WTC11 (cell line): Measurements from ENCODE around the gene FAM47E. TPM values are rescaled to one million over a fixed set of nuclear protein-coding genes. Genes with fewer than 3 reads are reported as not detected.
A peak's percentile ranks its signal among the peaks of the same experiment; 100 is the strongest.

ENCODE experiments used
- ATAC-seq: fragments of 200-7000 bp; cut with Tn5 transposase; 2 replicates; pipeline ENCODE4 v1.10.0; 2021; ENCODE audit warnings: mild to moderate bottlenecking, moderate library complexity
- CTCF ChIA-PET: fragments of 300-600 bp; sonication (Branson Sonifier 250); formaldehyde crosslinking; loops from one replicate; lab custom pipeline; 2021; ENCODE audit warnings: antibody characterized with exemption; lab: Charles Lee
- POLR2A ChIA-PET: fragments of 350-600 bp; sonication (Branson Sonifier 250); formaldehyde crosslinking; loops from one replicate; lab custom pipeline; 2021; ENCODE audit warnings: antibody characterized with exemption; lab: Charles Lee
- DNase-seq: peaks from one replicate; pipeline ENCODE4 v3.0.0; 2021; ENCODE audit warnings: low spot score
- H3K27ac Mint-ChIP-seq: 2 replicates; pipeline ENCODE4 v1.8.0; 2021; ENCODE audit warnings: mixed read lengths
- H3K27me3 Mint-ChIP-seq: 2 replicates; pipeline ENCODE4 v1.8.0; 2021; ENCODE audit warnings: low read depth, mild to moderate bottlenecking, moderate library complexity, mixed read lengths
- H3K36me3 Mint-ChIP-seq: 2 replicates; pipeline ENCODE4 v1.8.0; 2021; ENCODE audit warnings: mixed read lengths
- H3K4me1 Mint-ChIP-seq: 2 replicates; pipeline ENCODE4 v1.8.0; 2022; ENCODE audit warnings: mixed read lengths
- H3K4me3 Mint-ChIP-seq: 2 replicates; pipeline ENCODE4 v1.8.0; 2021; ENCODE audit warnings: mild to moderate bottlenecking, moderate library complexity, mixed read lengths
- H3K9me3 Mint-ChIP-seq: 2 replicates; pipeline ENCODE4 v1.8.0; 2021; ENCODE audit warnings: mixed read lengths
- ATF6 ChIP-seq: sonication (generic); formaldehyde crosslinking; IDR thresholded peaks from 2 replicates; pipeline ENCODE4 v1.8.1; 2023; ENCODE audit warnings: mild to moderate bottlenecking, missing genetic modification reagents
- CBFB ChIP-seq: sonication (generic); formaldehyde crosslinking; IDR thresholded peaks from 2 replicates; pipeline ENCODE4 v1.8.1; 2022; ENCODE audit warnings: mild to moderate bottlenecking, low read depth, missing genetic modification reagents
- GABPB1 ChIP-seq: sonication (generic); formaldehyde crosslinking; IDR thresholded peaks from 2 replicates; pipeline ENCODE4 v1.8.1; 2023; ENCODE audit warnings: mild to moderate bottlenecking, missing genetic modification reagents
- KAT7 ChIP-seq: sonication (generic); formaldehyde crosslinking; IDR thresholded peaks from 2 replicates; pipeline ENCODE4 v1.8.1; 2023; ENCODE audit warnings: missing genetic modification reagents, mild to moderate bottlenecking, borderline replicate concordance
- NFATC4 ChIP-seq: fragments of 250-450 bp; sonication (Bioruptor Pico); IDR thresholded peaks from 2 replicates; pipeline ENCODE4 v1.9.0; 2021; ENCODE audit warnings: mild to moderate bottlenecking
- NR1H2 ChIP-seq: sonication (generic); formaldehyde crosslinking; IDR thresholded peaks from 2 replicates; pipeline ENCODE4 v1.9.0; 2021; ENCODE audit warnings: mild to moderate bottlenecking, moderate library complexity, missing genetic modification reagents
- NR3C1 ChIP-seq: sonication (generic); formaldehyde crosslinking; conservative IDR thresholded peaks from 2 replicates; pipeline ENCODE4 v1.8.1; 2023; ENCODE audit warnings: low read depth, mild to moderate bottlenecking, missing genetic modification reagents
- RELA ChIP-seq: sonication (generic); formaldehyde crosslinking; IDR thresholded peaks from 2 replicates; pipeline ENCODE4 v1.8.1; 2022; ENCODE audit warnings: missing genetic modification reagents, mild to moderate bottlenecking, borderline replicate concordance
- SMAD3 ChIP-seq: sonication (generic); formaldehyde crosslinking; IDR thresholded peaks from 2 replicates; pipeline ENCODE4 v1.8.0; 2022; ENCODE audit warnings: missing genetic modification reagents, mild to moderate bottlenecking, borderline replicate concordance
- ZNF121 ChIP-seq: sonication (generic); formaldehyde crosslinking; IDR thresholded peaks from 2 replicates; pipeline ENCODE4 v1.8.0; 2023; ENCODE audit warnings: missing genetic modification reagents
- ZNF219 ChIP-seq: sonication (generic); formaldehyde crosslinking; IDR thresholded peaks from 2 replicates; pipeline ENCODE4 v1.8.0; 2023; ENCODE audit warnings: missing genetic modification reagents, mild to moderate bottlenecking, borderline replicate concordance
- ZNF416 ChIP-seq: fragments of 250-450 bp; sonication (Bioruptor Pico); IDR thresholded peaks from 2 replicates; pipeline ENCODE4 v1.9.0; 2021; ENCODE audit warnings: mild to moderate bottlenecking, inconsistent platforms
- total RNA-seq: library from RNA; stranded (reverse); gene quantifications from 3 replicates; pipeline ENCODE4 v1.2.3, GENCODE V29; 2021
- TF ChIP-seq, protein P1 (sequence below): fragments of 250-450 bp; sonication (Bioruptor Pico); conservative IDR thresholded peaks from 2 replicates; pipeline ENCODE4 v1.9.0; 2021; ENCODE audit warnings: mild to moderate bottlenecking
- TF ChIP-seq, protein P2 (sequence below): sonication (generic); formaldehyde crosslinking; IDR thresholded peaks from 2 replicates; pipeline ENCODE4 v1.8.1; 2022; ENCODE audit warnings: mild to moderate bottlenecking, missing genetic modification reagents, moderate library complexity, borderline replicate concordance
- TF ChIP-seq, protein P3 (sequence below): sonication (generic); formaldehyde crosslinking; IDR thresholded peaks from 2 replicates; pipeline ENCODE4 v1.8.0; 2023; ENCODE audit warnings: missing genetic modification reagents, mild to moderate bottlenecking, borderline replicate concordance

FAM47E gene
- total RNA-seq, 1 experiment from 2014 or later, result 1.4 TPM

GRCh38 chr4:76216975-76217814 lies 34.3 kb upstream of the FAM47E start:
- Mint-ChIP-seq H3K9me3 (no peaks in the 10 kb centered on the region), H3K27ac (no peak overlapping the region), H3K36me3 (no peaks in the 10 kb centered on the region), H3K4me3 (no peak overlapping the region), H3K4me1 (peaks cover 39% of the 10 kb centered on the region), H3K27me3 (peaks cover 19% of the 10 kb centered on the region)
- CTCF ChIA-PET, result interaction anchor here (0.6 kb wide), 2 partner anchors 31 to 37 kb away, joined by 3 read pairs; no protein-coding TSS in a partner anchor
- TF ChIP-seq, protein P1, sequence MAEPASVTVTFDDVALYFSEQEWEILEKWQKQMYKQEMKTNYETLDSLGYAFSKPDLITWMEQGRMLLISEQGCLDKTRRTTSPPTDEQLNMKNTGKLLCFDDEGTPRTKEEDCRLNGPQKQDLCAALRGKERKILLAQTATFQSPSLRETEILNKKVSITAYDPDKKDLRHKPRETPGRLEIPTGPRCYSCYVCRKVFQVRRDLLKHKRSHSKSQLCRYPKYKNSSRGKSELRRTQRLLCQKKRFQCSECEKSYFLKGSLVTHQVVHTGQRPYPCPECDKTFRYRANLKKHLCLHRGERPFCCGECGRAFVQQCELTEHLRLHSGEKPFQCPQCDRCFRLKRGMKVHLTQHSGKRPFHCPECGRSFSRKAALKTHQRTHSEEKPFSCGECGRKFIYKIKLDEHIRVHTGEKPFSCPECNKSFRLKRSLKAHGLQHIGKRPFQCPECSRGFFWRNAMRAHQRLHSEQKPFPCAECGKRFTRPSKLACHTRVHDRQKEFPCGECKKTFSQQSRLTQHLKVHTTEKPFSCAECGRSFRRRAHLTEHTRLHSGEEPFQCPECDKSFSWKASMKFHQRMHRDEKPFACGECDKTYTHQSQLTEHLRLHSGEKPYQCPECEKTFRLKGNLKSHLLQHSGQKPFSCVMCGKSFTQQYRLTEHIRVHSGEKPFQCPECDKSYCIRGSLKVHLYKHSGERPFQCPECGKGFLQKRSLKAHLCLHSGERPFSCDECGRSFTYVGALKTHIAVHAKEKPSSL (CRISPR knock-in tag), result no peak
- TF ChIP-seq ZNF121 (CRISPR knock-in tag) (no peak), ATF6 (CRISPR knock-in tag) (no peak), SMAD3 (CRISPR knock-in tag) (no peak), ZNF219 (CRISPR knock-in tag) (no peak), NR3C1 (CRISPR knock-in tag) (no peak), ZNF416 (CRISPR knock-in tag) (no peak), KAT7 (CRISPR knock-in tag) (no peak)
- TF ChIP-seq, protein P2, sequence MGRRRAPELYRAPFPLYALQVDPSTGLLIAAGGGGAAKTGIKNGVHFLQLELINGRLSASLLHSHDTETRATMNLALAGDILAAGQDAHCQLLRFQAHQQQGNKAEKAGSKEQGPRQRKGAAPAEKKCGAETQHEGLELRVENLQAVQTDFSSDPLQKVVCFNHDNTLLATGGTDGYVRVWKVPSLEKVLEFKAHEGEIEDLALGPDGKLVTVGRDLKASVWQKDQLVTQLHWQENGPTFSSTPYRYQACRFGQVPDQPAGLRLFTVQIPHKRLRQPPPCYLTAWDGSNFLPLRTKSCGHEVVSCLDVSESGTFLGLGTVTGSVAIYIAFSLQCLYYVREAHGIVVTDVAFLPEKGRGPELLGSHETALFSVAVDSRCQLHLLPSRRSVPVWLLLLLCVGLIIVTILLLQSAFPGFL (CRISPR knock-in tag), result no peak
- DNase-seq, result no peak
- POLR2A ChIA-PET, result no interaction called here
- no peak for ATAC-seq

GRCh38 chr4:76219299-76220055 lies 32.0 kb upstream of the FAM47E start:
- no peak for DNase-seq
- H3K4me3 Mint-ChIP-seq, result no peak overlapping the region
- H3K27me3 Mint-ChIP-seq, result peaks cover 25% of the 10 kb centered on the region
- peaks cover 30% of the 10 kb centered on the region for H3K4me1 Mint-ChIP-seq
- ChIA-PET POLR2A (no interaction called here), CTCF (interaction anchor here (1.8 kb wide), 1 partner anchor 40 kb away, joined by 5 read pairs; no protein-coding TSS in a partner anchor)
- ATAC-seq, result no peak
- H3K36me3 Mint-ChIP-seq, result no peaks in the 10 kb centered on the region
- H3K27ac Mint-ChIP-seq, result no peak overlapping the region
- no peaks in the 10 kb centered on the region for H3K9me3 Mint-ChIP-seq
- TF ChIP-seq NR1H2 (no peak), GABPB1 (peak; percentile 49; the same call in 1 of the 2 replicates)

GRCh38 chr4:76224171-76224570 lies 27.4 kb upstream of the FAM47E start:
- CTCF ChIA-PET, result no interaction called here

More at GRCh38 chr4:76224171-76224570, 27.4 kb upstream of the FAM47E start:
- no peak for TF ChIP-seq RELA (CRISPR knock-in tag)
- TF ChIP-seq ATF6 (CRISPR knock-in tag), result no peak
- TF ChIP-seq, protein P3, sequence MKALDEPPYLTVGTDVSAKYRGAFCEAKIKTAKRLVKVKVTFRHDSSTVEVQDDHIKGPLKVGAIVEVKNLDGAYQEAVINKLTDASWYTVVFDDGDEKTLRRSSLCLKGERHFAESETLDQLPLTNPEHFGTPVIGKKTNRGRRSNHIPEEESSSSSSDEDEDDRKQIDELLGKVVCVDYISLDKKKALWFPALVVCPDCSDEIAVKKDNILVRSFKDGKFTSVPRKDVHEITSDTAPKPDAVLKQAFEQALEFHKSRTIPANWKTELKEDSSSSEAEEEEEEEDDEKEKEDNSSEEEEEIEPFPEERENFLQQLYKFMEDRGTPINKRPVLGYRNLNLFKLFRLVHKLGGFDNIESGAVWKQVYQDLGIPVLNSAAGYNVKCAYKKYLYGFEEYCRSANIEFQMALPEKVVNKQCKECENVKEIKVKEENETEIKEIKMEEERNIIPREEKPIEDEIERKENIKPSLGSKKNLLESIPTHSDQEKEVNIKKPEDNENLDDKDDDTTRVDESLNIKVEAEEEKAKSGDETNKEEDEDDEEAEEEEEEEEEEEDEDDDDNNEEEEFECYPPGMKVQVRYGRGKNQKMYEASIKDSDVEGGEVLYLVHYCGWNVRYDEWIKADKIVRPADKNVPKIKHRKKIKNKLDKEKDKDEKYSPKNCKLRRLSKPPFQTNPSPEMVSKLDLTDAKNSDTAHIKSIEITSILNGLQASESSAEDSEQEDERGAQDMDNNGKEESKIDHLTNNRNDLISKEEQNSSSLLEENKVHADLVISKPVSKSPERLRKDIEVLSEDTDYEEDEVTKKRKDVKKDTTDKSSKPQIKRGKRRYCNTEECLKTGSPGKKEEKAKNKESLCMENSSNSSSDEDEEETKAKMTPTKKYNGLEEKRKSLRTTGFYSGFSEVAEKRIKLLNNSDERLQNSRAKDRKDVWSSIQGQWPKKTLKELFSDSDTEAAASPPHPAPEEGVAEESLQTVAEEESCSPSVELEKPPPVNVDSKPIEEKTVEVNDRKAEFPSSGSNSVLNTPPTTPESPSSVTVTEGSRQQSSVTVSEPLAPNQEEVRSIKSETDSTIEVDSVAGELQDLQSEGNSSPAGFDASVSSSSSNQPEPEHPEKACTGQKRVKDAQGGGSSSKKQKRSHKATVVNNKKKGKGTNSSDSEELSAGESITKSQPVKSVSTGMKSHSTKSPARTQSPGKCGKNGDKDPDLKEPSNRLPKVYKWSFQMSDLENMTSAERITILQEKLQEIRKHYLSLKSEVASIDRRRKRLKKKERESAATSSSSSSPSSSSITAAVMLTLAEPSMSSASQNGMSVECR (CRISPR knock-in tag), result no peak
- TF ChIP-seq NFATC4, result no peak
- TF ChIP-seq CBFB (CRISPR knock-in tag), result no peak
- H3K27me3 Mint-ChIP-seq, result peaks cover 37% of the 10 kb centered on the region
- H3K4me1 Mint-ChIP-seq, result peaks cover 6% of the 10 kb centered on the region; the same call in 1 of the 2 replicates
- ATAC-seq, result no peak
- no peak overlapping the region for H3K27ac Mint-ChIP-seq
- no peak for DNase-seq
- H3K9me3 Mint-ChIP-seq, result peaks cover 26% of the 10 kb centered on the region
- POLR2A ChIA-PET, result no interaction called here
- no peak overlapping the region for H3K4me3 Mint-ChIP-seq
- H3K36me3 Mint-ChIP-seq, result peaks cover 16% of the 10 kb centered on the region
